Measurements from ENCODE around the gene LRG1.

Gene LRG1

DNA sequence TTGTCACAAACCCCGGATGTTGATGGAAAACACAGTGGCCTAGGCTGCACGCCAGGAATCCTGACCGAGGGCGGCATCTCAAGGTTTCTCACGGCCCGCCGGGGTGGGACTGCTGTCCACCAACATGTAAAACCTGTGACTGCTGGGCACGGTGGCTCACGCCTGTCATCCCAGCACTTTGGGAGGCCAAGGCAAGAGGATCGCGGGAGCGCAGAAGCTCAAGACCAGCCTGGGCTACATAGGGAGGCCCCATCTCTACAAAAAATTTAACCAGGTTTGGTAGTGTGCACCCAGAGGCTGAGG, 32.7 kb downstream of the LRG1 start:
- Histone ChIP-seq H2AFZ (ENCODE audit: low read depth, low read length) (no peak overlapping the region), H3K9me3 (ENCODE audit: insufficient read depth, low read length) (no peaks in the 10 kb centered on the region), H3K4me1 (ENCODE audit: low read length) (no peaks in the 10 kb centered on the region), H4K20me1 (ENCODE audit: insufficient read depth, low read length) (0 out of 2 replicates have a peak, but pooled peaks cover 3% of the 10 kb centered on the region), H3K4me2 (ENCODE audit: low read length) (no peak overlapping the region), H3K27me3 (ENCODE audit: low read depth, low read length) (no peaks in the 10 kb centered on the region), H3K4me3 (ENCODE audit: low read length) (no peak overlapping the region), H3K27ac (ENCODE audit: low read length) (no peak overlapping the region), H3K79me2 (ENCODE audit: low read length) (no peaks in the 10 kb centered on the region), H3K36me3 (replicated peaks; ENCODE audit: low read depth, low read length) (peaks cover 10% of the 10 kb centered on the region), H3K9ac (ENCODE audit: low read length) (no peak overlapping the region)
- TF ChIP-seq, protein P1, sequence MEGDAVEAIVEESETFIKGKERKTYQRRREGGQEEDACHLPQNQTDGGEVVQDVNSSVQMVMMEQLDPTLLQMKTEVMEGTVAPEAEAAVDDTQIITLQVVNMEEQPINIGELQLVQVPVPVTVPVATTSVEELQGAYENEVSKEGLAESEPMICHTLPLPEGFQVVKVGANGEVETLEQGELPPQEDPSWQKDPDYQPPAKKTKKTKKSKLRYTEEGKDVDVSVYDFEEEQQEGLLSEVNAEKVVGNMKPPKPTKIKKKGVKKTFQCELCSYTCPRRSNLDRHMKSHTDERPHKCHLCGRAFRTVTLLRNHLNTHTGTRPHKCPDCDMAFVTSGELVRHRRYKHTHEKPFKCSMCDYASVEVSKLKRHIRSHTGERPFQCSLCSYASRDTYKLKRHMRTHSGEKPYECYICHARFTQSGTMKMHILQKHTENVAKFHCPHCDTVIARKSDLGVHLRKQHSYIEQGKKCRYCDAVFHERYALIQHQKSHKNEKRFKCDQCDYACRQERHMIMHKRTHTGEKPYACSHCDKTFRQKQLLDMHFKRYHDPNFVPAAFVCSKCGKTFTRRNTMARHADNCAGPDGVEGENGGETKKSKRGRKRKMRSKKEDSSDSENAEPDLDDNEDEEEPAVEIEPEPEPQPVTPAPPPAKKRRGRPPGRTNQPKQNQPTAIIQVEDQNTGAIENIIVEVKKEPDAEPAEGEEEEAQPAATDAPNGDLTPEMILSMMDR (IDR thresholded peaks at IDR 0.05; ENCODE audit: low read depth, low read length) = no peak
- no peak for TF ChIP-seq EZH2phosphoT487 (IDR thresholded peaks at IDR 0.05; ENCODE audit: low read depth)

DNA sequence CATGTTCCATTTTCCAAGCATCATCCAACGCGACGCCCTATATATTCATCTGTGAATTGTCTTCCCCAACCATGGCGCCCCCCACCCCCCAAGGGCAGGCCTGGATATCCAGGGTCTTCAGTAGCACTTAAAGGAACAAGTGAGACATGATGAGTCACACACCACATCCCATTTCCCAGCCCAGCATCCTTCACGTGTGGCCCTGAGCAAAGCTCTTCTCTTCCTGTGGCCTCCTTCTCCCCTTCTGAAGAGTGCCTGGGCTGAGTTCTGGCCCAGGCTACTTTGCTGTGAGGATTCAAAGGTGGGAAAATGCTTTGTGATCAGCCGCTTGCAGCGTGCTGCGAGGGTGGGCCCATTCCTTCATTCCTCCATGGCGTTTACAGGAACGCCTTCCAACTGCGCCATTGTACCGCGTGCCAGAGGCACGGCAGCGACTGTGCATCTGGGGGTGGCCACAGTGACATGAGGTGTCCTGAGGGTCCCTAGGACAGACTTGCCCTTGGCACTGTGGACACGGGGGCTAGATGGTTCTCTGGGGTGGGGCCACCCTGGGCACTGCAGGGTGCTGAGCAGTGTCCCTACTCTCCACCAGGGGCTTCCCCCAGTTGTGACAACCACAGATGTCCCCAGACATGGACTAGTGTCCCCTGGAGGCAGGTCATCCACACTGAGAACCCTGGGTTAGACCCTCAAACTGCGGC, 33.2 kb downstream of the LRG1 start:
- no peaks in the 10 kb centered on the region for H3K79me2 ChIP-seq (ENCODE audit: low read length)
- H3K4me3 ChIP-seq (ENCODE audit: low read length) = no peak overlapping the region
- H3K36me3 ChIP-seq (replicated peaks; ENCODE audit: low read depth, low read length) = peaks cover 10% of the 10 kb centered on the region
- no peaks in the 10 kb centered on the region for H3K27me3 ChIP-seq (ENCODE audit: low read depth, low read length)
- no peaks in the 10 kb centered on the region for H3K9me3 ChIP-seq (ENCODE audit: insufficient read depth, low read length)
- H3K4me2 ChIP-seq (ENCODE audit: low read length) = no peak overlapping the region
- no peak for TF ChIP-seq EZH2phosphoT487 (IDR thresholded peaks at IDR 0.05; ENCODE audit: low read depth)
- TF ChIP-seq, protein P1 (IDR thresholded peaks at IDR 0.05; ENCODE audit: low read depth, low read length) = no peak
- H2AFZ ChIP-seq (ENCODE audit: low read depth, low read length) = no peak overlapping the region
- no peaks in the 10 kb centered on the region for H3K4me1 ChIP-seq (ENCODE audit: low read length)
- H3K9ac ChIP-seq (ENCODE audit: low read length) = no peak overlapping the region
- H3K27ac ChIP-seq (ENCODE audit: low read length) = no peak overlapping the region
- 0 out of 2 replicates have a peak, but pooled peaks cover 3% of the 10 kb centered on the region for H4K20me1 ChIP-seq (ENCODE audit: insufficient read depth, low read length)

DNA sequence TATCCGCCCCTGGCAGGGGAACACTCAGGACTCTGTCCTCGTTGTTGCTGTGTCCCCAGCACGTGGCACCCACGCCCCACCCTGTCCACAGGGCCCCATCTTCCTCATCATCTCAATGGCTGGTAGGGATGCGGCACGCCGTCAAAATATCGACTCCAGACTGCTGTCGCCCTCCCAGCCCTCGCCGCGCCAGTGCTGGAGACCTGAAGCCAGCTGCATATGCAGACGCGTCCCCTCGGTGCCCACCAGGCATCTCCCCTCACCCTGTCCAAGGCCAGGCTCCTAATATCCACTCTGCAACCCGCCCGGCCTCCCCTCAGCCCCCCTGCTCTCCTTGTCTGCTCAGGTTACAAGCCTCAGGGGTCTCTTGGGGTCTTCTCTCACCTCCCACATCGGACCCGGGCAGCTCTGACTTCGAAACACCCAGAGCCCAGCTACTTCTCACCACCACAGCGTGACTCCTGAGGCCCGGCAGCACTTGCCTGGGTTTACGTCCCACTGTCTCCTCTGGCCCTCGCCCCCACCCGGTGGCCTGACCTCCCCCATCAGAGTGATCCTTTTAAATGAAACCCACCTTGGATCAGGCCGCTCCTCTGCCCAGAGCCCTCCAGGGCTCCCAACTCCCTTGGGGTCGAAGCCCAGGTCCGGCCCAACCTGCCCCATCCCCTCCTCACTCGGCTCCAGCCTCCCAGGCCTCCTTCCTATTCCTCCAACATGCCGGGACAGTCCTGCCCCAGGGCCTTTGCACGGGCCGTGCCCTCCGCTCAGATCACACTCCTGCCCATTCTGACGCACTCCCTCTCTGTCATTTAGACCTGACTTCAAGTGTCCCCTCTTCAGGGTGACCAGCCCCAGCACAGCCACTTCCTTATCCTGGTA, 34.0 kb downstream of the LRG1 start:
- no peak overlapping the region for H2AFZ ChIP-seq (ENCODE audit: low read depth, low read length)
- no peak overlapping the region for H3K4me2 ChIP-seq (ENCODE audit: low read length)
- H3K36me3 ChIP-seq (replicated peaks; ENCODE audit: low read depth, low read length) = peaks cover 17% of the 10 kb centered on the region
- no peak overlapping the region for H3K4me3 ChIP-seq (ENCODE audit: low read length)
- H4K20me1 ChIP-seq (ENCODE audit: insufficient read depth, low read length) = 0 out of 2 replicates have a peak, but pooled peaks cover 3% of the 10 kb centered on the region
- no peaks in the 10 kb centered on the region for H3K9me3 ChIP-seq (ENCODE audit: insufficient read depth, low read length)
- H3K4me1 ChIP-seq (ENCODE audit: low read length) = no peaks in the 10 kb centered on the region
- H3K27ac ChIP-seq (ENCODE audit: low read length) = no peak overlapping the region
- TF ChIP-seq EZH2phosphoT487 (IDR thresholded peaks at IDR 0.05; ENCODE audit: low read depth) = no peak
- TF ChIP-seq, protein P1 (IDR thresholded peaks at IDR 0.05; ENCODE audit: low read depth, low read length) = no peak
- no peaks in the 10 kb centered on the region for H3K27me3 ChIP-seq (ENCODE audit: low read depth, low read length)
- no peaks in the 10 kb centered on the region for H3K79me2 ChIP-seq (ENCODE audit: low read length)
- no peak overlapping the region for H3K9ac ChIP-seq (ENCODE audit: low read length)

DNA sequence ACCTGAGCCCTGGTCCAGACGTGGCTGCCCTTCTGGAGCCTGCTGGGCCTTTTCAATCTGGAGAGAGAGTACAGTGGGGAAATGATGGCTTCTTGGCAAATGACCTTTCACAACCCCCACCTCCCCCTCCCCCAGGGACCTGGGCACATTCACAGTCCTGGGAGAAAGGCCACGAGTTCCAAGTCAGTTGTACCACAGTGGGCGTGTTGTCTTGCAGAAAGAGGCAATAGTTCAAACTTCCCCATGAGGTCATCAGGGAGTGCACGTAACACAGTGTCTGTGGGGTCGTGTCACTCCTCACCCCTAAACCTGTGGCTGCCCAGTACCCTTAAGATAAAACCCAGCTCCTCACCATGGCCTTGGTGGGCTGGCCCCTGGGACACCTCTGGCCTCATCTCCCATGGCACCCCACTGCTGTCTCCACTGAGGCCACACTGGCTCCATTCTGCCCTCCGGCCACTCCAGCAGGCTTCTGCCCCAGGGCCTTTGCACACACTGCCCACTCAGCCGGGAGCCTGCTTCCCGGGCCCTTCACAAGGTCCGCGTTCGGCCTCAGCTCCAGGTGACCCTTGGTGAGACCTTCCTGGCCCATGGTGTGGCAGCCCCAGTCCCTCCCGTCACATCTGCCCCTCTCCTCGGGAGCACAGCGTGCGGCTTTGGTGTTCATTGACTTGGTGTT, 34.8 kb downstream of the LRG1 start:
- no peak for TF ChIP-seq EZH2phosphoT487 (IDR thresholded peaks at IDR 0.05; ENCODE audit: low read depth)
- TF ChIP-seq, protein P1 (IDR thresholded peaks at IDR 0.05; ENCODE audit: low read depth, low read length) = no peak
- Histone ChIP-seq H3K4me3 (ENCODE audit: low read length) (no peak overlapping the region), H3K27ac (ENCODE audit: low read length) (no peak overlapping the region), H3K79me2 (ENCODE audit: low read length) (no peaks in the 10 kb centered on the region), H3K9ac (ENCODE audit: low read length) (no peak overlapping the region), H4K20me1 (ENCODE audit: insufficient read depth, low read length) (0 out of 2 replicates have a peak, but pooled peaks cover 3% of the 10 kb centered on the region), H2AFZ (ENCODE audit: low read depth, low read length) (no peak overlapping the region), H3K36me3 (replicated peaks; ENCODE audit: low read depth, low read length) (peaks cover 17% of the 10 kb centered on the region), H3K9me3 (ENCODE audit: insufficient read depth, low read length) (no peaks in the 10 kb centered on the region), H3K4me1 (ENCODE audit: low read length) (no peaks in the 10 kb centered on the region), H3K27me3 (ENCODE audit: low read depth, low read length) (no peaks in the 10 kb centered on the region), H3K4me2 (ENCODE audit: low read length) (no peak overlapping the region)

All from OCI-LY3 (cell line).